ENCODE results near the gene RAB40AL.
"Not testable (repeated sequence)": the region's sequence is repeated elsewhere in the genome, so short reads cannot be mapped to it uniquely, and the experiment has no call there.

The RAB40AL gene

GRCh38 chrX:102936972-102937371 lies at the start of gene RAB40AL:
TSS of gene RAB40AL (plus strand) at chrX:102937272. CDS start at chrX:102937319, 47 bp downstream.
- DNase-seq (ENCODE audit: low read depth in 1 of 2, low spot score in 1 of 2) = not testable (repeated sequence)

GRCh38 chrX:102887687-102888086 lies 49.4 kb upstream of the RAB40AL start:
- no peak for DNase-seq (ENCODE audit: low read depth in 1 of 2, low spot score in 1 of 2)

GRCh38 chrX:102892103-102892502 lies 45.0 kb upstream of the RAB40AL start:
- no peak for DNase-seq (ENCODE audit: low read depth in 1 of 2, low spot score in 1 of 2)

- peak; percentile 39 to 42 for DNase-seq (ENCODE audit: low read depth in 1 of 2, low spot score in 1 of 2)
These were observed 36.8 kb upstream of the RAB40AL start for GRCh38 chrX:102899940-102900916.

- DNase-seq (ENCODE audit: low read depth in 1 of 2, low spot score in 1 of 2) = no peak
These were observed 34.7 kb upstream of the RAB40AL start for GRCh38 chrX:102902355-102902754.

GRCh38 chrX:102930990-102931756 lies 5.9 kb upstream of the RAB40AL start:
- no peak for DNase-seq (ENCODE audit: low read depth in 1 of 2, low spot score in 1 of 2)

GRCh38 chrX:102934624-102935023 lies 2.4 kb upstream of the RAB40AL start:
- DNase-seq (ENCODE audit: low read depth in 1 of 2, low spot score in 1 of 2) = no peak

GRCh38 chrX:102950908-102951866 lies 14.1 kb downstream of the RAB40AL start:
- peak; percentile 2 to 32 for DNase-seq (ENCODE audit: low read depth in 1 of 2, low spot score in 1 of 2)

GRCh38 chrX:102957751-102958150 lies 20.7 kb downstream of the RAB40AL start:
- DNase-seq (ENCODE audit: low read depth in 1 of 2, low spot score in 1 of 2) = no peak

GRCh38 chrX:102958794-102959193 lies 21.7 kb downstream of the RAB40AL start:
- DNase-seq (ENCODE audit: low read depth in 1 of 2, low spot score in 1 of 2) = no peak

- DNase-seq (ENCODE audit: low read depth in 1 of 2, low spot score in 1 of 2) = no peak
These were observed 22.4 kb downstream of the RAB40AL start for GRCh38 chrX:102959471-102959870.

GRCh38 chrX:102963955-102964354 lies 26.9 kb downstream of the RAB40AL start:
- DNase-seq (ENCODE audit: low read depth in 1 of 2, low spot score in 1 of 2) = no peak

- no peak for DNase-seq (ENCODE audit: low read depth in 1 of 2, low spot score in 1 of 2)
These were observed 27.9 kb downstream of the RAB40AL start for GRCh38 chrX:102964940-102965339.

GRCh38 chrX:102966701-102967100 lies 29.6 kb downstream of the RAB40AL start:
- DNase-seq (ENCODE audit: low read depth in 1 of 2, low spot score in 1 of 2) = no peak

GRCh38 chrX:102968216-102968615 lies 31.1 kb downstream of the RAB40AL start:
- no peak for DNase-seq (ENCODE audit: low read depth in 1 of 2, low spot score in 1 of 2)

GRCh38 chrX:102971536-102971935 lies 34.5 kb downstream of the RAB40AL start:
- DNase-seq (ENCODE audit: low read depth in 1 of 2, low spot score in 1 of 2) = not testable (repeated sequence)

GRCh38 chrX:102975016-102975415 lies 37.9 kb downstream of the RAB40AL start:
- no peak for DNase-seq (ENCODE audit: low read depth in 1 of 2, low spot score in 1 of 2)

GRCh38 chrX:102976286-102976685 lies 39.2 kb downstream of the RAB40AL start:
- DNase-seq (ENCODE audit: low read depth in 1 of 2, low spot score in 1 of 2) = no peak

- no peak for DNase-seq (ENCODE audit: low read depth in 1 of 2, low spot score in 1 of 2)
These were observed 39.9 kb downstream of the RAB40AL start for GRCh38 chrX:102976793-102977495.

- DNase-seq (ENCODE audit: low read depth in 1 of 2, low spot score in 1 of 2) = no peak
These were observed 41.5 kb downstream of the RAB40AL start for GRCh38 chrX:102978594-102978993.

Data from stimulated activated CD4-positive, alpha-beta T cell treated with anti-CD3 and anti-CD28 coated beads, Interleukin-15, amount 100 ng/mL, for 1 hour (primary cell).